ENCODE measurements around the gene WASL. TPM values are rescaled to one million over a fixed set of nuclear protein-coding genes. Genes with fewer than 3 reads are reported as not detected.

The WASL gene
- polyA plus RNA-seq, 1 donor from 2014 or later: 22.5 TPM

- Histone ChIP-seq H3K27ac (ENCODE audit: low read length) (no peak overlapping the region), H3K9me3 (ENCODE audit: low read length) (no peaks in the 10 kb centered on the region), H3K9ac (ENCODE audit: low read length) (no peak overlapping the region), H3K4me2 (ENCODE audit: low read length) (no peak overlapping the region), H3K36me3 (ENCODE audit: insufficient read depth, low read length) (no peaks in the 10 kb centered on the region), H3K9me2 (ENCODE audit: insufficient read depth, low read length) (no peaks in the 10 kb centered on the region), H3K4me3 (ENCODE audit: low read length) (no peak overlapping the region), H3F3A (ENCODE audit: insufficient read depth, low read length, poor library complexity, severe bottlenecking) (no peaks in the 10 kb centered on the region), H4K20me1 (ENCODE audit: insufficient read depth) (no peaks in the 10 kb centered on the region), H3K79me2 (replicated peaks; ENCODE audit: insufficient read depth, low read length) (no peaks in the 10 kb centered on the region), H2AFZ (ENCODE audit: low read depth, low read length) (no peak overlapping the region), H3K27me3 (ENCODE audit: insufficient read depth, low read depth, low read length) (no peaks in the 10 kb centered on the region)
- no peak for TF ChIP-seq REST (IDR thresholded peaks at IDR 0.05; ENCODE audit: borderline replicate concordance)
- no peak for TF ChIP-seq EP300 (conservative IDR thresholded peaks at IDR 0.05; ENCODE audit: poor library complexity, severe bottlenecking)
- no peak for TF ChIP-seq TAF1 (IDR thresholded peaks at IDR 0.05; ENCODE audit: low read depth)
- no peak for TF ChIP-seq MXI1 (conservative IDR thresholded peaks at IDR 0.05; ENCODE audit: poor library complexity, severe bottlenecking)
- no peak for TF ChIP-seq EZH2 (IDR thresholded peaks at IDR 0.05; ENCODE audit: borderline replicate concordance, insufficient read depth, low read length, poor library complexity, severe bottlenecking)
Measured at GRCh38 chr7:123633553-123633952, 115.2 kb downstream of the WASL start.

- H3K36me3 ChIP-seq (ENCODE audit: insufficient read depth, low read length): no peaks in the 10 kb centered on the region
- H4K20me1 ChIP-seq (ENCODE audit: insufficient read depth): no peaks in the 10 kb centered on the region
- H3K27ac ChIP-seq (ENCODE audit: low read length): no peak overlapping the region
- H3K79me2 ChIP-seq (replicated peaks; ENCODE audit: insufficient read depth, low read length): no peaks in the 10 kb centered on the region
- TF ChIP-seq CTCF (IDR thresholded peaks at IDR 0.05; ENCODE audit: poor library complexity, severe bottlenecking): no peak
- no peak for TF ChIP-seq RAD21 (conservative IDR thresholded peaks at IDR 0.05)
- TF ChIP-seq POLR2AphosphoS5 (IDR thresholded peaks at IDR 0.05): no peak
- no peak for TF ChIP-seq TAF1 (IDR thresholded peaks at IDR 0.05; ENCODE audit: low read depth)
- TF ChIP-seq REST (IDR thresholded peaks at IDR 0.05; ENCODE audit: borderline replicate concordance): no peak
- no peak for TF ChIP-seq EP300 (conservative IDR thresholded peaks at IDR 0.05; ENCODE audit: poor library complexity, severe bottlenecking)
- TF ChIP-seq EZH2 (IDR thresholded peaks at IDR 0.05; ENCODE audit: borderline replicate concordance, insufficient read depth, low read length, poor library complexity, severe bottlenecking): no peak
- TF ChIP-seq MXI1 (conservative IDR thresholded peaks at IDR 0.05; ENCODE audit: poor library complexity, severe bottlenecking): no peak
- TF ChIP-seq SMC3 (conservative IDR thresholded peaks at IDR 0.05; ENCODE audit: poor library complexity): no peak
- no peaks in the 10 kb centered on the region for H3K9me3 ChIP-seq (ENCODE audit: low read length)
- no peaks in the 10 kb centered on the region for H3K9me2 ChIP-seq (ENCODE audit: insufficient read depth, low read length)
- H2AFZ ChIP-seq (ENCODE audit: low read depth, low read length): no peak overlapping the region
- no peak overlapping the region for H3K9ac ChIP-seq (ENCODE audit: low read length)
- H3K27me3 ChIP-seq (ENCODE audit: insufficient read depth, low read depth, low read length): no peaks in the 10 kb centered on the region
- no peaks in the 10 kb centered on the region for H3F3A ChIP-seq (ENCODE audit: insufficient read depth, low read length, poor library complexity, severe bottlenecking)
- H3K4me2 ChIP-seq (ENCODE audit: low read length): no peak overlapping the region
- no peak overlapping the region for H3K4me3 ChIP-seq (ENCODE audit: low read length)
Measured at GRCh38 chr7:123632808-123633207, 116.0 kb downstream of the WASL start.

Small RNA genes lying within 50 kb of the gene (small RNA-seq; reads per million reads assigned to genes)
- gene RNU6-11P: 0.03 to 0.13 (median 0.08) reads per million in 3 experiments

Other genes starting within 250 kb of the WASL start
- 0.41 and 0.58 TPM in 2 replicates for gene IQUB, start 214.4 kb downstream of the WASL start, polyA plus RNA-seq
- 301 and 406 TPM in 2 replicates for gene NDUFA5, start 191.2 kb downstream of the WASL start, polyA plus RNA-seq
- gene ASB15, start 147.2 kb downstream of the WASL start, polyA plus RNA-seq: not detected in 2 replicates
- not detected in 2 replicates for gene LMOD2, start 93.1 kb downstream of the WASL start, polyA plus RNA-seq
- 0.64 TPM in 1 of 2 replicates, not detected in the other for gene HYAL4, start 96.2 kb upstream of the WASL start, polyA plus RNA-seq
- gene SPAM1, start 176.2 kb upstream of the WASL start, polyA plus RNA-seq: not detected in 2 replicates

Measured in neural cell (in vitro differentiated cells).